Measurements from ENCODE around the gene SLC11A2. TPM values are rescaled to one million over a fixed set of nuclear protein-coding genes. Genes with fewer than 3 reads are reported as not detected.

SLC11A2 gene
- polyA plus RNA-seq, 1 of the 3 experiments (the other 2 are of a cell fraction), result 27.7 TPM

DNA sequence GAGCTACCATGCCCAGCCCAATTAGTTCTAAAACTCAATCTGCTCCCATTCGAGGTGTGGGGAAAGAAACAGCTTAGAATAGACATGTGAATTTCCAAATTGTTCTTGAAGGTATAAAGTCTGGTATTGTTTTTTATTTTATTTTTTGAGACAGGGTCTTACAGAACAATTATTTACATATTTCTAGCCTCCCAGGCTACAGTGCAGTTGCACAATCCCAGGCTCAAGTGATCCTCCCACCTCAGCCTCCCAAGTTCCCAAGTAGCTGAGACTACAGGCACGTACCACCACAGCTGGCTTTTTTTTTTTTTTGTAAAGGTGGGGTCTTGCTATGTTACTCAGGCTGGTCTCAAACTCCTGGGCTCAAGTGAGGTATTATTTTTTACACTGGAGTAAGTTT is 6.3 kb downstream of the SLC11A2 start:
- Histone ChIP-seq H3K9me3 (no peaks in the 10 kb centered on the region), H3K9me2 (no peaks in the 10 kb centered on the region), H3K9ac (no peak overlapping the region), H3K4me3 (ENCODE audit: low read depth in 2 of 2, low read length in 1 of 2) (no peak overlapping the region), H4K20me1 (ENCODE audit: insufficient read depth) (no peaks in the 10 kb centered on the region), H3K4me2 (no peak overlapping the region), H3K4me1 (ENCODE audit: control insufficient read depth in 1 of 2, insufficient read depth in 2 of 2, low read depth in 1 of 2, low read length in 1 of 2) (peaks cover 0 to 2% of the 10 kb centered on the region in 2 experiments; a peak in 2 of 4 replicates), H3K27ac (ENCODE audit: low read depth in 2 of 2, low read length in 1 of 2) (no peak overlapping the region), H3K79me2 (ENCODE audit: insufficient read depth) (peaks cover 98% of the 10 kb centered on the region), H3K36me3 (replicated peaks in 1 of 2; ENCODE audit: control insufficient read depth in 1 of 2, insufficient read depth in 2 of 2, low read length in 1 of 2) (no peaks in the 10 kb centered on the region), H2AFZ (ENCODE audit: low read depth) (no peak overlapping the region), H3F3A (replicated peaks; ENCODE audit: insufficient read depth) (no peaks in the 10 kb centered on the region), H3K27me3 (ENCODE audit: insufficient read depth) (no peaks in the 10 kb centered on the region)
- TF ChIP-seq RXRA (IDR thresholded peaks at IDR 0.05; ENCODE audit: borderline replicate concordance, low read depth) (no peak), FOSL2 (IDR thresholded peaks at IDR 0.05; ENCODE audit: borderline replicate concordance, low read depth) (no peak), GATA2 (CRISPR knock-in tag; IDR thresholded peaks at IDR 0.05) (no peak), CHD2 (IDR thresholded peaks at IDR 0.05; ENCODE audit: low read length, partially characterized antibody) (no peak), TEAD4 (IDR thresholded peaks at IDR 0.05; ENCODE audit: borderline replicate concordance, insufficient read depth) (no peak), TAF1 (IDR thresholded peaks at IDR 0.05; ENCODE audit: borderline replicate concordance, low read depth, low read length) (no peak), MXI1 (IDR thresholded peaks at IDR 0.05; ENCODE audit: low read depth, low read length) (no peak), EP300 (IDR thresholded peaks at IDR 0.05; ENCODE audit: borderline replicate concordance in 1 of 2, low read depth in 1 of 2, low read length in 1 of 2) (no peak), TCF12 (IDR thresholded peaks at IDR 0.05) (no peak), MEF2A (IDR thresholded peaks at IDR 0.05; ENCODE audit: borderline replicate concordance, low read depth) (no peak), FOXM1 (IDR thresholded peaks at IDR 0.05; ENCODE audit: low read depth) (no peak), ELF1 (IDR thresholded peaks at IDR 0.05) (no peak)
- TF ChIP-seq, protein P1, sequence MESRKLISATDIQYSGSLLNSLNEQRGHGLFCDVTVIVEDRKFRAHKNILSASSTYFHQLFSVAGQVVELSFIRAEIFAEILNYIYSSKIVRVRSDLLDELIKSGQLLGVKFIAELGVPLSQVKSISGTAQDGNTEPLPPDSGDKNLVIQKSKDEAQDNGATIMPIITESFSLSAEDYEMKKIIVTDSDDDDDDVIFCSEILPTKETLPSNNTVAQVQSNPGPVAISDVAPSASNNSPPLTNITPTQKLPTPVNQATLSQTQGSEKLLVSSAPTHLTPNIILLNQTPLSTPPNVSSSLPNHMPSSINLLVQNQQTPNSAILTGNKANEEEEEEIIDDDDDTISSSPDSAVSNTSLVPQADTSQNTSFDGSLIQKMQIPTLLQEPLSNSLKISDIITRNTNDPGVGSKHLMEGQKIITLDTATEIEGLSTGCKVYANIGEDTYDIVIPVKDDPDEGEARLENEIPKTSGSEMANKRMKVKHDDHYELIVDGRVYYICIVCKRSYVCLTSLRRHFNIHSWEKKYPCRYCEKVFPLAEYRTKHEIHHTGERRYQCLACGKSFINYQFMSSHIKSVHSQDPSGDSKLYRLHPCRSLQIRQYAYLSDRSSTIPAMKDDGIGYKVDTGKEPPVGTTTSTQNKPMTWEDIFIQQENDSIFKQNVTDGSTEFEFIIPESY (IDR thresholded peaks at IDR 0.05; ENCODE audit: borderline replicate concordance, low read depth), result no peak
- TF ChIP-seq, protein P2, sequence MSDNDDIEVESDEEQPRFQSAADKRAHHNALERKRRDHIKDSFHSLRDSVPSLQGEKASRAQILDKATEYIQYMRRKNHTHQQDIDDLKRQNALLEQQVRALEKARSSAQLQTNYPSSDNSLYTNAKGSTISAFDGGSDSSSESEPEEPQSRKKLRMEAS (IDR thresholded peaks at IDR 0.05; ENCODE audit: low read depth), result no peak
- TF ChIP-seq, protein P3, sequence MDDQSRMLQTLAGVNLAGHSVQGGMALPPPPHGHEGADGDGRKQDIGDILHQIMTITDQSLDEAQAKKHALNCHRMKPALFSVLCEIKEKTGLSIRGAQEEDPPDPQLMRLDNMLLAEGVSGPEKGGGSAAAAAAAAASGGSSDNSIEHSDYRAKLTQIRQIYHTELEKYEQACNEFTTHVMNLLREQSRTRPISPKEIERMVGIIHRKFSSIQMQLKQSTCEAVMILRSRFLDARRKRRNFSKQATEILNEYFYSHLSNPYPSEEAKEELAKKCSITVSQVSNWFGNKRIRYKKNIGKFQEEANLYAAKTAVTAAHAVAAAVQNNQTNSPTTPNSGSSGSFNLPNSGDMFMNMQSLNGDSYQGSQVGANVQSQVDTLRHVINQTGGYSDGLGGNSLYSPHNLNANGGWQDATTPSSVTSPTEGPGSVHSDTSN (IDR thresholded peaks at IDR 0.05), result no peak
- TF ChIP-seq, protein P4, sequence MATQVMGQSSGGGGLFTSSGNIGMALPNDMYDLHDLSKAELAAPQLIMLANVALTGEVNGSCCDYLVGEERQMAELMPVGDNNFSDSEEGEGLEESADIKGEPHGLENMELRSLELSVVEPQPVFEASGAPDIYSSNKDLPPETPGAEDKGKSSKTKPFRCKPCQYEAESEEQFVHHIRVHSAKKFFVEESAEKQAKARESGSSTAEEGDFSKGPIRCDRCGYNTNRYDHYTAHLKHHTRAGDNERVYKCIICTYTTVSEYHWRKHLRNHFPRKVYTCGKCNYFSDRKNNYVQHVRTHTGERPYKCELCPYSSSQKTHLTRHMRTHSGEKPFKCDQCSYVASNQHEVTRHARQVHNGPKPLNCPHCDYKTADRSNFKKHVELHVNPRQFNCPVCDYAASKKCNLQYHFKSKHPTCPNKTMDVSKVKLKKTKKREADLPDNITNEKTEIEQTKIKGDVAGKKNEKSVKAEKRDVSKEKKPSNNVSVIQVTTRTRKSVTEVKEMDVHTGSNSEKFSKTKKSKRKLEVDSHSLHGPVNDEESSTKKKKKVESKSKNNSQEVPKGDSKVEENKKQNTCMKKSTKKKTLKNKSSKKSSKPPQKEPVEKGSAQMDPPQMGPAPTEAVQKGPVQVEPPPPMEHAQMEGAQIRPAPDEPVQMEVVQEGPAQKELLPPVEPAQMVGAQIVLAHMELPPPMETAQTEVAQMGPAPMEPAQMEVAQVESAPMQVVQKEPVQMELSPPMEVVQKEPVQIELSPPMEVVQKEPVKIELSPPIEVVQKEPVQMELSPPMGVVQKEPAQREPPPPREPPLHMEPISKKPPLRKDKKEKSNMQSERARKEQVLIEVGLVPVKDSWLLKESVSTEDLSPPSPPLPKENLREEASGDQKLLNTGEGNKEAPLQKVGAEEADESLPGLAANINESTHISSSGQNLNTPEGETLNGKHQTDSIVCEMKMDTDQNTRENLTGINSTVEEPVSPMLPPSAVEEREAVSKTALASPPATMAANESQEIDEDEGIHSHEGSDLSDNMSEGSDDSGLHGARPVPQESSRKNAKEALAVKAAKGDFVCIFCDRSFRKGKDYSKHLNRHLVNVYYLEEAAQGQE (IDR thresholded peaks at IDR 0.05; ENCODE audit: low read depth, low read length), result no peak
- 92% methylated on average over 2 of the region's 2 CpGs for WGBS (ENCODE audit: low lambda C conversion rate)
- POLR2A ChIA-PET, result no interaction called here
- no peak for DNase-seq
- CTCF ChIA-PET, result interaction anchor here (2.5 kb wide), 1 partner anchor 255 kb away, joined by 9 read pairs; no protein-coding TSS in a partner anchor
